ENCODE results near the gene REEP2. TPM values are rescaled to one million over a fixed set of nuclear protein-coding genes. Genes with fewer than 3 reads are reported as not detected.

The REEP2 gene
- total RNA-seq, 1 donor, result 2.2 TPM

GRCh38 chr5:138488481-138488945 lies 49.7 kb downstream of the REEP2 start:
- peak; percentile 82 for DNase-seq (ENCODE audit: insufficient read length, low spot score, missing footprints)
- Histone ChIP-seq H3K4me3 (ENCODE audit: insufficient read depth, low read length) (no peak overlapping the region), H3K4me1 (ENCODE audit: insufficient read depth, low read length) (peaks cover 41% of the 10 kb centered on the region), H3K27ac (ENCODE audit: low read depth, low read length) (no peak overlapping the region), H3K4me2 (ENCODE audit: insufficient read depth, low read length) (no peak overlapping the region), H2AFZ (ENCODE audit: low read length) (no peak overlapping the region), H4K20me1 (ENCODE audit: insufficient read depth, low read length) (no peaks in the 10 kb centered on the region), H3K79me2 (ENCODE audit: insufficient read depth, low read length) (no peaks in the 10 kb centered on the region), H3K9me3 (ENCODE audit: low read depth, low read length) (no peaks in the 10 kb centered on the region), H3K27me3 (ENCODE audit: insufficient read depth, low read length) (no peaks in the 10 kb centered on the region), H3K36me3 (ENCODE audit: insufficient read depth, low read length) (no peaks in the 10 kb centered on the region)
- TF ChIP-seq CTCF (IDR thresholded peaks at IDR 0.05; ENCODE audit: extremely low read depth, low read depth, low read length), result no peak

GRCh38 chr5:138489683-138490061 lies 50.8 kb downstream of the REEP2 start:
- no peak for DNase-seq (ENCODE audit: insufficient read length, low spot score, missing footprints)
- Histone ChIP-seq H3K79me2 (ENCODE audit: insufficient read depth, low read length) (no peaks in the 10 kb centered on the region), H3K9me3 (ENCODE audit: low read depth, low read length) (no peaks in the 10 kb centered on the region), H3K27ac (ENCODE audit: low read depth, low read length) (no peak overlapping the region), H4K20me1 (ENCODE audit: insufficient read depth, low read length) (no peaks in the 10 kb centered on the region), H3K4me1 (ENCODE audit: insufficient read depth, low read length) (peaks cover 41% of the 10 kb centered on the region), H3K27me3 (ENCODE audit: insufficient read depth, low read length) (no peaks in the 10 kb centered on the region), H3K4me3 (ENCODE audit: insufficient read depth, low read length) (no peak overlapping the region), H2AFZ (ENCODE audit: low read length) (no peak overlapping the region), H3K36me3 (ENCODE audit: insufficient read depth, low read length) (no peaks in the 10 kb centered on the region), H3K4me2 (ENCODE audit: insufficient read depth, low read length) (no peak overlapping the region)
- no peak for TF ChIP-seq CTCF (IDR thresholded peaks at IDR 0.05; ENCODE audit: extremely low read depth, low read depth, low read length)

GRCh38 chr5:138490648-138491283 lies 51.9 kb downstream of the REEP2 start:
- Histone ChIP-seq H3K4me2 (ENCODE audit: insufficient read depth, low read length) (peak overlapping the region; percentile 92), H4K20me1 (ENCODE audit: insufficient read depth, low read length) (no peaks in the 10 kb centered on the region), H3K36me3 (ENCODE audit: insufficient read depth, low read length) (no peaks in the 10 kb centered on the region), H3K79me2 (ENCODE audit: insufficient read depth, low read length) (no peaks in the 10 kb centered on the region), H3K27me3 (ENCODE audit: insufficient read depth, low read length) (no peaks in the 10 kb centered on the region), H3K4me1 (ENCODE audit: insufficient read depth, low read length) (peaks cover 46% of the 10 kb centered on the region), H3K9me3 (ENCODE audit: low read depth, low read length) (no peaks in the 10 kb centered on the region), H3K27ac (ENCODE audit: low read depth, low read length) (no peak overlapping the region), H3K4me3 (ENCODE audit: insufficient read depth, low read length) (peak overlapping the region; percentile 76), H2AFZ (ENCODE audit: low read length) (no peak overlapping the region)
- DNase-seq (ENCODE audit: insufficient read length, low spot score, missing footprints), result no peak
- no peak for TF ChIP-seq CTCF (IDR thresholded peaks at IDR 0.05; ENCODE audit: extremely low read depth, low read depth, low read length)

- Histone ChIP-seq H3K9me3 (ENCODE audit: low read depth, low read length) (no peaks in the 10 kb centered on the region), H3K27ac (ENCODE audit: low read depth, low read length) (peak overlapping the region; percentile 51), H3K27me3 (ENCODE audit: insufficient read depth, low read length) (no peaks in the 10 kb centered on the region), H3K36me3 (ENCODE audit: insufficient read depth, low read length) (no peaks in the 10 kb centered on the region), H3K4me2 (ENCODE audit: insufficient read depth, low read length) (peak overlapping the region; percentile 92), H2AFZ (ENCODE audit: low read length) (peak overlapping the region; percentile 82), H3K79me2 (ENCODE audit: insufficient read depth, low read length) (no peaks in the 10 kb centered on the region), H3K4me1 (ENCODE audit: insufficient read depth, low read length) (peaks cover 46% of the 10 kb centered on the region), H3K4me3 (ENCODE audit: insufficient read depth, low read length) (peak overlapping the region; percentile 76), H4K20me1 (ENCODE audit: insufficient read depth, low read length) (no peaks in the 10 kb centered on the region)
- TF ChIP-seq CTCF (IDR thresholded peaks at IDR 0.05; ENCODE audit: extremely low read depth, low read depth, low read length), result no peak
- no peak for DNase-seq (ENCODE audit: insufficient read length, low spot score, missing footprints)
Observed at GRCh38 chr5:138491284-138491648, 52.4 kb downstream of the REEP2 start.

Data from osteoblast (primary cell).